Measurements from ENCODE around the gene NHERF1. TPM values are rescaled to one million over a fixed set of nuclear protein-coding genes. Genes with fewer than 3 reads are reported as not detected.

NHERF1 gene
- total RNA-seq, 4 donors from 2014 or later = 8.9 to 12.1 (median 11.0) TPM

DNA sequence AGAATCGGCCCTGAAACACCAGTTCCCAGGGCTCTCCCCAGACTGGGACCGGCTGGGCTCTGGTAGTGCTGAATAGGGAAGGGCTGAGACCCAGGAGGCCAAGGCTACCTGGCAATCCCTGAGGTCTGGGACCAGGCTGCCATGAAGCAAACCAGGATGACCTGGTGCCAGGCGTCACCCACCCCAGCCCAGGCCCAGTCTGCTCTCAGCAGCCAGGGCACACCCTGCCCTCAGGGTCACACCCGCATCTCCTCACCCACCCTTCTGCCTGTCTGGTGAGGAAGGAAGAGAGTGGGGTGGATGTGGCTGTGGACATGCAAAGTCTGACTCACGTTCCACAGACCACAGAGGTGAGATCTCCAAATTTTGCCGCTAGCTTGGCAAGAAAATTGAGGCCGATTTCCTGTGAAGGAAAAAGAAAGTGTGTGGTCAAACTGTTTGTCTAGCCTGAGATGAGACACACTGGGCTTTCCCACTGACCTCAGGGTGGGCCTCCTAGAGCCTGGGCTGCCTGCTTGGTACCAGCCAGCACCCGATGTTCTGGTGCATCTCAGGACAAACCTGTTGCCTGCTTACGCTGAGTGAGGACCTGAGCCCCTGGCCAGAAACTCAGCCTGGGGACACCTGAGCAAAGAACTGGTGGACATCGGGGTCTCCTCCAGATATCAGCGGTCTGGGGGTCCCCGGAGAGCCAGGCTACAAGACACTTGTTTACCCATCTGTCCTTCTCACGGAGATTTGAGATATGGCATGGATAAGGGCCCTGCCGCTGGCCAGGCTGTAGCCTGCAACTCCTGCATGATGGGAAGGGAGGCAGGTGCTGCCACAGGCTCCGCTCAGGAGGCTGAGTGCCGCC is 17.7 kb upstream of the NHERF1 start:
- no peak for DNase-seq (ENCODE audit: extremely low spot score)
- intact Hi-C loops (cut with DNase I) = no loop called here
- H3K9me3 ChIP-seq = no peaks in the 10 kb centered on the region
- no peak overlapping the region for H3K4me3 ChIP-seq
- 78% methylated on average over 11 of the region's 16 CpGs for WGBS
- TF ChIP-seq POLR2AphosphoS5 (IDR thresholded peaks at IDR 0.05) (no peak), EP300 (IDR thresholded peaks at IDR 0.05) (no peak), CTCF (IDR thresholded peaks at IDR 0.05) (no peak), POLR2A (IDR thresholded peaks at IDR 0.05; ENCODE audit: low read depth) (no peak)
- no peaks in the 10 kb centered on the region for H3K4me1 ChIP-seq
- no peak overlapping the region for H3K27ac ChIP-seq (replicated peaks in 1 of 4)
- no peaks in the 10 kb centered on the region for H3K36me3 ChIP-seq
- H3K27me3 ChIP-seq = peaks cover 0 to 51% (median 6%) of the 10 kb centered on the region in 4 donors

GRCh38 chr17:74731347-74731605 is 17.2 kb upstream of the NHERF1 start:
- intact Hi-C loops (cut with DNase I) = no loop called here
- DNase-seq (ENCODE audit: extremely low spot score) = no peak
- no peak overlapping the region for H3K27ac ChIP-seq (replicated peaks in 1 of 4)

DNA sequence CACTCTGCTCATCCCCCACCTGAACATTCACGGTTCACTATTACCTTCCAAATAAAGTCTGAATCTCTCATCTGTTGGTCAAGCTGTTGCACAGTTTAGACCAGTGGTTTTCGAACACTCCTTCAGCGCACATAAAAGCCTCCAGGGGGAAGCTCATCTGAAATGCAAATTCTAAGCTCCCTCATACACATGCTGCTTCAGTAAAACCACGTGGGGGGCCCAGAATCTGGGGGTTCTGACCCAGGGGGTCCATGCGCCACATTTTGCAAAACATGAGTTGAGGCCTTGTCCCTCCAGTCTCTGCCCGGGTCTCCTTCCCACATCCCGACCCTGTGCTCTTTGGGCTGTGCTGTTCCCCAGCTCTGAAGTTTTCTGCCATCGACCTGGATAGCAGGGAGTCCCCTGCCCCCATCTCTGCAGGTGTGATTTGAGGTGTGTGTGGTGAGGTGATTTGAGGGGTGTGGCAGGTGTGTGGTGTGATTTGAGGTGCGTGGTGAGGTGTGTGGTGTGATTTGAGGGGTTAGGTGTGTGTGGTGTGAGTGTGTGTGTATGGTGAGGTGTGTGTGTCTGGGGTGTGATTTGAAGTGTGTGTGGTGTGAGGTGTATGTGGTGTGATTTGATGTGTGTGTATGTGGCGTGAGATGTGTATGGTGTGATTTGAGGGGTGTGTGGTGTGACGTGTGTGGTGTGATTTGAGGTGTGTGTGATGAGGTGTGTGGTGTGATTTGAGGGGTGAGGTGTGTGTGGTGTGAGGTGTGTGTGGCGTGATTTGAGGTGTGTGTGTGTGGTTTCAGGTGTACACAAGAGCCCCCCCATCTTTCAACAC is 16.2 kb upstream of the NHERF1 start:
- DNase-seq (ENCODE audit: extremely low spot score) = no peak
- intact Hi-C loops (cut with DNase I) = no loop called here

More at GRCh38 chr17:74731347-74731605, 17.2 kb upstream of the NHERF1 start:
- Histone ChIP-seq H3K4me3 (no peak overlapping the region), H3K4me1 (peaks cover 0 to 3% (median 2%) of the 10 kb centered on the region in 4 donors), H3K27me3 (peaks cover 0 to 56% (median 6%) of the 10 kb centered on the region in 4 donors), H3K36me3 (no peaks in the 10 kb centered on the region), H3K9me3 (no peaks in the 10 kb centered on the region)
- TF ChIP-seq POLR2AphosphoS5 (IDR thresholded peaks at IDR 0.05) (no peak), CTCF (IDR thresholded peaks at IDR 0.05) (no peak), EP300 (IDR thresholded peaks at IDR 0.05) (no peak), POLR2A (IDR thresholded peaks at IDR 0.05; ENCODE audit: low read depth) (no peak)
- 61% methylated on average over 2 of the region's 4 CpGs for WGBS

More for the DNA sequence above, 16.2 kb upstream of the NHERF1 start:
- no peak overlapping the region for H3K4me3 ChIP-seq
- no peak for TF ChIP-seq POLR2AphosphoS5 (IDR thresholded peaks at IDR 0.05)
- no peak for TF ChIP-seq POLR2A (IDR thresholded peaks at IDR 0.05; ENCODE audit: low read depth)
- TF ChIP-seq EP300 (IDR thresholded peaks at IDR 0.05) = no peak
- no peak for TF ChIP-seq CTCF (IDR thresholded peaks at IDR 0.05)
- H3K27me3 ChIP-seq = peaks cover 0 to 65% (median 13%) of the 10 kb centered on the region in 4 donors
- H3K27ac ChIP-seq (replicated peaks in 1 of 4) = no peak overlapping the region
- H3K4me1 ChIP-seq = peaks cover 6 to 13% (median 11%) of the 10 kb centered on the region in 4 donors
- WGBS = 76% methylated on average over 12 of the region's 12 CpGs
- H3K36me3 ChIP-seq = no peaks in the 10 kb centered on the region
- no peaks in the 10 kb centered on the region for H3K9me3 ChIP-seq
